Mesendoderm (in vitro differentiated cells): Measurements from ENCODE around the gene PPT2.
"Not testable (repeated sequence)": the region's sequence is repeated elsewhere in the genome, so short reads cannot be mapped to it uniquely, and the experiment has no call there.

Experiments used
- DNase-seq: peaks from one replicate; pipeline ENCODE4 v3.0.0; 2013
- H2AK5ac ChIP-seq: 2 replicates; pipeline ENCODE4 v1.6.1; 2013; ENCODE audit warnings: low read length, inconsistent platforms
- H2BK120ac ChIP-seq: 2 replicates; pipeline ENCODE4 v1.6.1; 2013; ENCODE audit warnings: low read depth, mild to moderate bottlenecking, low read length, moderate library complexity, mixed read lengths
- H2BK15ac ChIP-seq: replicated peaks from 2 replicates; pipeline ENCODE4 v1.6.1; 2013; ENCODE audit warnings: low read depth, mild to moderate bottlenecking, moderate library complexity
- H2BK5ac ChIP-seq: 2 replicates; pipeline ENCODE4 v1.6.1; 2013; ENCODE audit warnings: low read length, inconsistent platforms
- H3K18ac ChIP-seq: 2 replicates; pipeline ENCODE4 v1.6.1; 2013; ENCODE audit warnings: mild to moderate bottlenecking, low read length, mixed read lengths
- H3K23ac ChIP-seq: one replicate; pipeline ENCODE4 v1.6.1; 2013; ENCODE audit warnings: low read length
- H3K27ac ChIP-seq: 2 replicates; pipeline ENCODE4 v1.5.1; 2013; ENCODE audit warnings: low read depth, mild to moderate bottlenecking, inconsistent platforms, low read length, moderate library complexity
- H3K27me3 ChIP-seq: 2 replicates; pipeline ENCODE4 v1.6.1; 2013; ENCODE audit warnings: low read length, control low read depth, mild to moderate bottlenecking, inconsistent platforms; ENCODE audit not compliant: insufficient read depth, poor library complexity
- H3K36me3 ChIP-seq: 2 replicates; pipeline ENCODE4 v1.6.1; 2013; ENCODE audit warnings: low read length, inconsistent platforms; ENCODE audit not compliant: control insufficient read depth, insufficient read depth
- H3K4ac ChIP-seq: one replicate; pipeline ENCODE4 v1.6.1; 2013; ENCODE audit warnings: low read depth, mild to moderate bottlenecking, low read length, moderate library complexity
- H3K4me1 ChIP-seq: 2 replicates; pipeline ENCODE4 v1.6.1; 2013; ENCODE audit warnings: low read depth, low read length, inconsistent platforms; ENCODE audit not compliant: control insufficient read depth
- H3K4me2 ChIP-seq: 2 replicates; pipeline ENCODE4 v1.6.1; 2013; ENCODE audit warnings: low read length
- H3K4me3 ChIP-seq: 2 replicates; pipeline ENCODE4 v1.5.1; 2013; ENCODE audit warnings: mild to moderate bottlenecking, low read length
- H3K56ac ChIP-seq: one replicate; pipeline ENCODE4 v1.6.1; 2013; ENCODE audit warnings: low read length
- H3K79me1 ChIP-seq: 2 replicates; pipeline ENCODE4 v1.6.1; 2013; ENCODE audit warnings: low read length, inconsistent platforms
- H3K79me2 ChIP-seq: 2 replicates; pipeline ENCODE4 v1.6.1; 2013; ENCODE audit warnings: mild to moderate bottlenecking, low read length; ENCODE audit not compliant: control insufficient read depth, insufficient read depth
- H3K9ac ChIP-seq: 2 replicates; pipeline ENCODE4 v1.6.1; 2013; ENCODE audit warnings: low read length, inconsistent platforms
- H4K5ac ChIP-seq: one replicate; pipeline ENCODE4 v1.6.1; 2013; ENCODE audit warnings: low read length
- H4K8ac ChIP-seq: one replicate; pipeline ENCODE4 v1.6.1; 2013; ENCODE audit warnings: low read depth, mild to moderate bottlenecking, control low read depth, low read length, moderate library complexity
- WGBS: extraction: QIAGEN DNeasy Blood & Tissue Kit; methylation state at CpG from one replicate; pipeline ENCODE4 v1.1.7; 2013; ENCODE audit warnings: low lambda C conversion rate, missing lambda C conversion rate; ENCODE audit not compliant: insufficient coverage; ENCODE audit errors: extremely low coverage; 5-methylcytosine and 5-hydroxymethylcytosine counted together

The PPT2 gene

GRCh38 chr6:32133786-32134185 lies 20.2 kb upstream of the PPT2 start:
- Histone ChIP-seq H3K4me3 (no peak overlapping the region), H2BK5ac (no peak overlapping the region), H4K5ac (no peak overlapping the region), H3K18ac (no peak overlapping the region), H3K56ac (no peak overlapping the region), H3K36me3 (no peaks in the 10 kb centered on the region), H3K79me1 (peaks cover 7% of the 10 kb centered on the region), H2AK5ac (no peak overlapping the region), H3K79me2 (peaks cover 4% of the 10 kb centered on the region), H3K23ac (no peak overlapping the region), H4K8ac (no peak overlapping the region), H2BK15ac (no peak overlapping the region), H3K27me3 (no peaks in the 10 kb centered on the region), H2BK120ac (no peak overlapping the region), H3K4me1 (peaks cover 5% of the 10 kb centered on the region), H3K4me2 (no peak overlapping the region), H3K9ac (no peak overlapping the region), H3K27ac (no peak overlapping the region), H3K4ac (no peak overlapping the region)
- DNase-seq, result no peak
- no CpG with 5 or more reads among the region's 4 CpGs for WGBS

GRCh38 chr6:32137454-32137853 lies 16.5 kb upstream of the PPT2 start:
- Histone ChIP-seq H3K27ac (no peak overlapping the region), H2BK120ac (no peak overlapping the region), H2AK5ac (no peak overlapping the region), H3K4me2 (no peak overlapping the region), H2BK15ac (no peak overlapping the region), H3K56ac (no peak overlapping the region), H2BK5ac (no peak overlapping the region), H3K4ac (no peak overlapping the region), H3K23ac (no peak overlapping the region), H3K79me2 (no peaks in the 10 kb centered on the region), H3K27me3 (no peaks in the 10 kb centered on the region), H3K4me1 (no peaks in the 10 kb centered on the region), H3K9ac (no peak overlapping the region), H3K4me3 (no peak overlapping the region), H3K18ac (no peak overlapping the region), H4K5ac (no peak overlapping the region), H3K79me1 (no peaks in the 10 kb centered on the region), H3K36me3 (no peaks in the 10 kb centered on the region), H4K8ac (no peak overlapping the region)
- no peak for DNase-seq

GRCh38 chr6:32139590-32139989 lies 14.4 kb upstream of the PPT2 start:
- no CpG with 5 or more reads among the region's 5 CpGs for WGBS
- Histone ChIP-seq H3K79me2 (no peaks in the 10 kb centered on the region), H3K9ac (no peak overlapping the region), H4K5ac (no peak overlapping the region), H3K18ac (no peak overlapping the region), H3K4ac (no peak overlapping the region), H3K27me3 (no peaks in the 10 kb centered on the region), H2AK5ac (no peak overlapping the region), H3K56ac (no peak overlapping the region), H3K79me1 (no peaks in the 10 kb centered on the region), H3K4me3 (no peak overlapping the region), H3K36me3 (no peaks in the 10 kb centered on the region), H3K4me2 (no peak overlapping the region), H3K23ac (no peak overlapping the region), H3K4me1 (no peaks in the 10 kb centered on the region), H2BK15ac (no peak overlapping the region), H2BK5ac (no peak overlapping the region), H4K8ac (no peak overlapping the region), H3K27ac (no peak overlapping the region), H2BK120ac (no peak overlapping the region)
- DNase-seq, result no peak

- Histone ChIP-seq H3K23ac (no peak overlapping the region), H3K79me2 (no peaks in the 10 kb centered on the region), H4K8ac (no peak overlapping the region), H3K9ac (no peak overlapping the region), H3K4me2 (no peak overlapping the region), H3K4me1 (no peaks in the 10 kb centered on the region), H3K56ac (no peak overlapping the region), H3K27me3 (no peaks in the 10 kb centered on the region), H2BK5ac (no peak overlapping the region), H4K5ac (no peak overlapping the region), H3K79me1 (no peaks in the 10 kb centered on the region), H2AK5ac (no peak overlapping the region), H3K18ac (no peak overlapping the region), H2BK120ac (no peak overlapping the region), H3K4me3 (no peak overlapping the region), H3K36me3 (no peaks in the 10 kb centered on the region), H3K4ac (no peak overlapping the region), H2BK15ac (no peak overlapping the region), H3K27ac (no peak overlapping the region)
- no peak for DNase-seq
- WGBS, result no CpG with 5 or more reads among the region's 5 CpGs
Measured at GRCh38 chr6:32140420-32141046, 13.4 kb upstream of the PPT2 start.

- not testable (repeated sequence) for H3K4ac ChIP-seq, H3K4me3 ChIP-seq, H2BK15ac ChIP-seq, H3K4me1 ChIP-seq, H4K8ac ChIP-seq, H2BK120ac ChIP-seq, H3K79me1 ChIP-seq, H3K79me2 ChIP-seq, H3K4me2 ChIP-seq, H3K27me3 ChIP-seq, H3K36me3 ChIP-seq, H3K18ac ChIP-seq, H2BK5ac ChIP-seq, H3K27ac ChIP-seq, H2AK5ac ChIP-seq, H4K5ac ChIP-seq, DNase-seq, H3K23ac ChIP-seq, H3K9ac ChIP-seq, H3K56ac ChIP-seq
- WGBS, result no CpG with 5 or more reads among the region's 7 CpGs
Measured at GRCh38 chr6:32144238-32144637, 9.7 kb upstream of the PPT2 start.

GRCh38 chr6:32146287-32146686 lies 7.7 kb upstream of the PPT2 start:
- Histone ChIP-seq H3K23ac (no peak overlapping the region), H2BK15ac (no peak overlapping the region), H3K79me1 (no peaks in the 10 kb centered on the region), H2BK120ac (no peak overlapping the region), H3K4me2 (no peak overlapping the region), H3K27ac (no peak overlapping the region), H3K9ac (peak overlapping the region; percentile 35), H3K79me2 (no peaks in the 10 kb centered on the region), H2BK5ac (no peak overlapping the region), H3K4me3 (no peak overlapping the region), H3K56ac (peak overlapping the region; percentile 45), H3K36me3 (no peaks in the 10 kb centered on the region), H3K4me1 (peaks cover 13% of the 10 kb centered on the region), H3K4ac (peak overlapping the region; percentile 24), H2AK5ac (no peak overlapping the region), H3K27me3 (no peaks in the 10 kb centered on the region), H4K8ac (no peak overlapping the region), H4K5ac (no peak overlapping the region), H3K18ac (peak overlapping the region; percentile 32)
- DNase-seq, result peak; percentile 45
- WGBS, result no CpG with 5 or more reads among the region's 1 CpG
